DOHH2 (cell line): Measurements from ENCODE around the gene USP10.
"Not testable (repeated sequence)": the region's sequence is repeated elsewhere in the genome, so short reads cannot be mapped to it uniquely, and the experiment has no call there.

Experiments
- H3F3A ChIP-seq: fragments of 200-600 bp; sonication (generic), shearing (Covaris generic); 2 replicates; pipeline ENCODE4 v1.6.0; 2016; ENCODE audit warnings: antibody characterized with exemption, mild to moderate bottlenecking; ENCODE audit not compliant: control insufficient read depth, insufficient read depth
- H3K27ac ChIP-seq: fragments of 200-600 bp; sonication (generic); 2 replicates; pipeline ENCODE4 v1.5.1; 2014; ENCODE audit warnings: low read depth, mild to moderate bottlenecking, low read length, moderate library complexity
- H3K27me3 ChIP-seq: fragments of 200-600 bp; sonication (generic); 2 replicates; pipeline ENCODE4 v1.6.1; 2014; ENCODE audit warnings: mild to moderate bottlenecking, low read length, mixed read lengths; ENCODE audit not compliant: control insufficient read depth
- H3K36me3 ChIP-seq: fragments of 200-600 bp; sonication (generic); 2 replicates; pipeline ENCODE4 v1.6.1; 2014; ENCODE audit warnings: mild to moderate bottlenecking, low read length, moderate library complexity, mixed read lengths; ENCODE audit not compliant: control insufficient read depth
- H3K4me1 ChIP-seq: fragments of 200-600 bp; sonication (generic); 2 replicates; pipeline ENCODE4 v1.6.1; 2014; ENCODE audit warnings: mild to moderate bottlenecking, low read length, mixed read lengths; ENCODE audit not compliant: control insufficient read depth
- H3K4me2 ChIP-seq: fragments of 200-600 bp; sonication (generic); 2 replicates; pipeline ENCODE4 v1.6.0; 2014; ENCODE audit warnings: mild to moderate bottlenecking, low read length, moderate library complexity
- H3K4me3 ChIP-seq: fragments of 200-600 bp; sonication (generic); 2 replicates; pipeline ENCODE4 v1.5.1; 2014; ENCODE audit warnings: mild to moderate bottlenecking, low read length, mixed read lengths
- H3K79me2 ChIP-seq: fragments of 200-600 bp; sonication (generic); 2 replicates; pipeline ENCODE4 v1.6.1; 2014; ENCODE audit warnings: mild to moderate bottlenecking, low read length, mixed read lengths; ENCODE audit not compliant: control insufficient read depth
- H3K9me2 ChIP-seq: fragments of 200-600 bp; sonication (generic); replicated peaks from 2 replicates; pipeline ENCODE4 v1.6.1; 2014; ENCODE audit warnings: mild to moderate bottlenecking, low read length, mixed read lengths; ENCODE audit not compliant: control insufficient read depth
- H3K9me3 ChIP-seq: fragments of 200-600 bp; sonication (generic); 2 replicates; pipeline ENCODE4 v1.6.1; 2014; ENCODE audit warnings: antibody characterized with exemption, low read length, mixed read lengths; ENCODE audit not compliant: control insufficient read depth, insufficient read depth
- H4K20me1 ChIP-seq: fragments of 200-600 bp; sonication (generic); 2 replicates; pipeline ENCODE4 v1.6.0; 2014; ENCODE audit warnings: low read depth, mild to moderate bottlenecking, antibody characterized with exemption, low read length, moderate library complexity; ENCODE audit not compliant: control insufficient read depth, insufficient read depth
- CTCF ChIP-seq: fragments of 200-600 bp; sonication (generic); IDR thresholded peaks from one replicate; pipeline ENCODE4 v1.5.1; 2014; ENCODE audit warnings: antibody characterized with exemption, mild to moderate bottlenecking, low read depth, low read length; ENCODE audit not compliant: poor library complexity, severe bottlenecking
- EZH2phosphoT487 ChIP-seq: fragments of 200-600 bp; sonication (generic); IDR thresholded peaks from 2 replicates; pipeline ENCODE4 v1.6.1; 2017; ENCODE audit warnings: borderline replicate concordance, mild to moderate bottlenecking, antibody characterized with exemption, low read length, moderate library complexity, mixed read lengths

USP10 gene

DNA sequence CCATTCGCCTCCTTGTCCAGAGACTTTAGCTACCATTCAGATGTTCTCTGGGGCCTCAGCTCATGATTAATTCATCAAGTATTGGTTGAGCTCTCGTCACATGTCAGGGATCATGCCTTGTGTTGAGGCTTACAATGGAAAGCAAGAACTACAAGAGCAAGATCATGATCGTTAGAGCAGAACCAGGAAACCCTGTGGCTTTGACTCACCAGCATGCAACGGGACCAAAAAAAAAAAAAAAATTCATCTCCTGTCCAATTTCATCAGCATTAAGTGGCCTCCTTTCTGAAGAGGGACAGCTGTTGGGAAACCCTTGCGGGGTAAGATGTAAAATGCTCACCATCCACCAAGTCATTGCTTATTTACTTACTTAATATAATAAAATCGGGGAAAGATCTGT, 12.1 kb upstream of the USP10 start:
- TF ChIP-seq EZH2phosphoT487, result no peak
- no peak for TF ChIP-seq CTCF
- no peaks in the 10 kb centered on the region for H3K79me2 ChIP-seq
- H3K4me3 ChIP-seq, result peak overlapping the region; percentile 40; the same call in 1 of the 2 replicates
- no peaks in the 10 kb centered on the region for H3K36me3 ChIP-seq
- H3K4me1 ChIP-seq, result peaks cover 21% of the 10 kb centered on the region
- peak overlapping the region; percentile 61 for H3K4me2 ChIP-seq
- no peaks in the 10 kb centered on the region for H4K20me1 ChIP-seq
- no peaks in the 10 kb centered on the region; the same call in 1 of the 2 replicates for H3F3A ChIP-seq
- H3K27me3 ChIP-seq, result peaks cover 8% of the 10 kb centered on the region
- no peak overlapping the region for H3K27ac ChIP-seq
- H3K9me3 ChIP-seq, result peaks cover 11% of the 10 kb centered on the region; the same call in 1 of the 2 replicates
- H3K9me2 ChIP-seq, result no peaks in the 10 kb centered on the region

GRCh38 chr16:84688163-84688562, 11.6 kb upstream of the USP10 start:
- not testable (repeated sequence) for H3K36me3 ChIP-seq, H3K9me2 ChIP-seq, H3K27me3 ChIP-seq, H3K27ac ChIP-seq, H3K4me3 ChIP-seq, H4K20me1 ChIP-seq, H3F3A ChIP-seq, H3K79me2 ChIP-seq
- Histone ChIP-seq H3K4me2 (peak overlapping the region; percentile 61), H3K9me3 (peaks cover 11% of the 10 kb centered on the region; the same call in 1 of the 2 replicates), H3K4me1 (peaks cover 21% of the 10 kb centered on the region)

GRCh38 chr16:84689111-84689510, 10.7 kb upstream of the USP10 start:
- H3K27ac ChIP-seq, result no peak overlapping the region

More at GRCh38 chr16:84689111-84689510, 10.7 kb upstream of the USP10 start:
- H3K9me3 ChIP-seq, result peaks cover 11% of the 10 kb centered on the region; the same call in 1 of the 2 replicates
- no peaks in the 10 kb centered on the region for H3K36me3 ChIP-seq
- no peaks in the 10 kb centered on the region for H4K20me1 ChIP-seq
- TF ChIP-seq EZH2phosphoT487, result no peak
- no peak for TF ChIP-seq CTCF
- H3K4me3 ChIP-seq, result no peak overlapping the region
- no peak overlapping the region for H3K4me2 ChIP-seq
- H3K9me2 ChIP-seq, result no peaks in the 10 kb centered on the region
- H3K79me2 ChIP-seq, result no peaks in the 10 kb centered on the region
- H3F3A ChIP-seq, result no peaks in the 10 kb centered on the region; the same call in 1 of the 2 replicates
- H3K27me3 ChIP-seq, result peaks cover 8% of the 10 kb centered on the region; the same call in 1 of the 2 replicates
- peaks cover 21% of the 10 kb centered on the region for H3K4me1 ChIP-seq
